Subcutaneous abdominal adipose tissue (tissue), 5 donors: ENCODE measurements around the gene OR4M1.
"Not testable (repeated sequence)": the region's sequence is repeated elsewhere in the genome, so short reads cannot be mapped to it uniquely, and the experiment has no call there.

Experiments used
- H3K27ac ChIP-seq: one replicate; pipeline ENCODE4 v1.7.0; 2013; ENCODE audit warnings: low read depth, mild to moderate bottlenecking, inconsistent platforms, low read length, moderate library complexity
- H3K27me3 ChIP-seq, 5 donors: one replicate each; pipeline ENCODE4 v1.7.0; 2013; ENCODE audit warnings: low read length in 5 of 5, inconsistent platforms in 1 of 5; ENCODE audit not compliant: control insufficient read depth in 5 of 5, insufficient read depth in 4 of 5
- H3K36me3 ChIP-seq, 5 donors: one replicate each; pipeline ENCODE4 v1.7.0; 2013; ENCODE audit warnings: low read length in 5 of 5; ENCODE audit not compliant: control insufficient read depth in 5 of 5, insufficient read depth in 5 of 5
- H3K4me1 ChIP-seq, 5 donors: one replicate each; pipeline ENCODE4 v1.7.0; 2013; ENCODE audit warnings: low read length in 5 of 5, mild to moderate bottlenecking in 3 of 5, moderate library complexity in 1 of 5; ENCODE audit not compliant: control insufficient read depth in 5 of 5, insufficient read depth in 5 of 5
- H3K4me3 ChIP-seq, 5 donors: one replicate each; pipeline ENCODE4 v1.7.0; 2013; ENCODE audit warnings: low read length in 5 of 5, low read depth in 1 of 5
- H3K9ac ChIP-seq, 5 donors: one replicate each; pipeline ENCODE4 v1.7.0; 2013; ENCODE audit warnings: low read length in 5 of 5, mild to moderate bottlenecking in 4 of 5, moderate library complexity in 3 of 5
- H3K9me3 ChIP-seq, 5 donors: one replicate each; pipeline ENCODE4 v1.7.0; 2013; ENCODE audit warnings: low read length in 5 of 5; ENCODE audit not compliant: control insufficient read depth in 5 of 5
- donor health status: healthy.
- donor health status: healthy.
- donor health status: healthy.
- donor health status: healthy.
- donor health status: healthy.

The OR4M1 gene, protein sequence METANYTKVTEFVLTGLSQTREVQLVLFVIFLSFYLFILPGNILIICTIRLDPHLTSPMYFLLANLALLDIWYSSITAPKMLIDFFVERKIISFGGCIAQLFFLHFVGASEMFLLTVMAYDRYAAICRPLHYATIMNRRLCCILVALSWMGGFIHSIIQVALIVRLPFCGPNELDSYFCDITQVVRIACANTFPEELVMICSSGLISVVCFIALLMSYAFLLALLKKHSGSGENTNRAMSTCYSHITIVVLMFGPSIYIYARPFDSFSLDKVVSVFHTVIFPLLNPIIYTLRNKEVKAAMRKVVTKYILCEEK

DNA sequence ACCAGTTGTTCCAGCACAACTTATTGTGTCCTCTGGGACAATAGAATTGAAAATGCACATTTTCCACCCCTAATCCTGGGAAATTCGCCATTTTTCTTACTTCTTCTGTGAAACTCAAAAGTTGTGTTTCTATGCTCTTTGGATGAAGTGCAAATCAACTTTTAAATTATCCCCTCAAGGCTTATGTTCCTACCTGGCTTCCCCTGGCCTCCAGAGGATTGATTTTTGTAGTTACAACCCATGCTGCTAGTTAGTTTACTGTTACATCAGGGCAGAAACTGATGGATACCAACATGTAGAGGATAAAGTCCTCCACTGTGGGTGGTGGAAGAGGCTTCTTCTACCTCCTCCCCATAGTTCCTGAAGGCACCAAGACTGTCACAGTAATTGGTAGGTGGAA is at the start of gene OR4M1:
Gene OR4M1 (plus strand): TSS at position 301 of the 400 bp plus-strand sequence. CDS start 6,819 bp downstream, outside the sequence.
- H3K9me3 ChIP-seq: peaks cover 2 to 12% (median 6%) of the 10 kb centered on the region in 5 donors
- not testable (repeated sequence) for H3K4me3 ChIP-seq, H3K9ac ChIP-seq, H3K27ac ChIP-seq, H3K36me3 ChIP-seq, H3K4me1 ChIP-seq, H3K27me3 ChIP-seq

DNA sequence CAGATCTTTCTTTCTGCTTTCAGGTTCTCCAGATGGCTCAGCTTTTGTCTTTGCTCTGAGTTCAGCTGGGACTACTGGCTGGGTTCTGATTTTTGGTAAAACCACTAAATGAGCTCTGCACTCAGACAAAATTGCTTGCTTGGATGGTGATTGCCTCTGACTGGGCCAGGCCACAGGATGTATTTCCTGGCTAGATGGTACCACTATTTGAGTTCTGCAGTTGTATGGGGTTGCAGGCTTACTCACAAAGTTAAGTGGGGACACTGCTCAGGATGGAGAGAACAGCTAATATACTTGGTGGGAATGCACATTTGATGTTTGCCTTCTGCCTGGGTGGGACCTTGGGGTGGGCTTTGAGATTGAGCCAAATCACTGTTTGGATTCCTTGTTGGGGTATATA is 43.9 kb upstream of the OR4M1 start:
- H3K27me3 ChIP-seq: no peaks in the 10 kb centered on the region
- H3K9ac ChIP-seq: no peak overlapping the region
- no peak overlapping the region for H3K4me3 ChIP-seq
- no peaks in the 10 kb centered on the region for H3K36me3 ChIP-seq
- H3K27ac ChIP-seq: no peak overlapping the region
- H3K4me1 ChIP-seq: no peaks in the 10 kb centered on the region
- H3K9me3 ChIP-seq: peaks cover 2 to 28% (median 10%) of the 10 kb centered on the region in 5 donors

DNA sequence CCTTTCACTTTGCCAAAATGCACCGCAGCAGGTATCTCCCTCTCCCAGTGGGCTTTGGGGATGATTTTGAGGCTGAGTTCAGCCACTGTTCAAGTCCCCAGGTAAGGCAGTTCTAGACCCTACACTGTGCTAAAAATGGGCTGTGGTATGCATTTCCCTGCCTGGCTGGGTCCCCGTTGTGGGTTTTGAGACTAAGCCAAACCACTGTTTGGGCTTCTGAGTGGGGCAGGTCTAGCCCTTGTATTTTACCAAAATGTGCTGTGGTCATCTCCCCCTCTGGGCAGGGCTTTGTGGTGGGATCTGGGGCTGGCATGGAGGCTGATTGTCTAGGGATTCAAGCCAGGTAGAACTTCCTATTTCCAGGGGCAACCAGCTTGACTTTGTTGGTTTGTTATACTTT is 43.5 kb upstream of the OR4M1 start:
- no peaks in the 10 kb centered on the region for H3K4me1 ChIP-seq
- no peaks in the 10 kb centered on the region for H3K36me3 ChIP-seq
- H3K9ac ChIP-seq: no peak overlapping the region
- no peak overlapping the region for H3K27ac ChIP-seq
- no peak overlapping the region for H3K4me3 ChIP-seq
- H3K27me3 ChIP-seq: no peaks in the 10 kb centered on the region
- H3K9me3 ChIP-seq: peaks cover 2 to 28% (median 10%) of the 10 kb centered on the region in 5 donors

DNA sequence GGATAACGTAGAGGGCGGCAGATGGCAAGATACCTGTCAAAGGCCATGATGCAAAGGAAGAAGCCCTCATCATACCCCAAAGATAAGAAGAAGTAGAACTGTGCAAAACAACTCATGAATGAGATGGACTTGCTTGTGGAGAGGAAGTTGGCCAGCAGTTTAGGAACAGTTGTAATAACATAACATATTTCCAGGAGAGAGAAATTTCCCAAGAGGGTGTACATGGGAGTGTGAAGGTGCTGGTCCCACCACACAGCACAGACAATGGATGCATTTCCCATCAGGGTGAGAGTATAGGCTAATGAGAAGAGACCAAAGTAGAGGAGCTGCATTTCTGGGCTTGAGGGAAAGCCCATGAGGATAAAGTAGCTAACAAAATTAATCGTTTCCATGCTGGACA is 39.4 kb upstream of the OR4M1 start:
- not testable (repeated sequence) for H3K4me1 ChIP-seq, H3K4me3 ChIP-seq, H3K9ac ChIP-seq, H3K27me3 ChIP-seq, H3K27ac ChIP-seq, H3K36me3 ChIP-seq
- H3K9me3 ChIP-seq: peaks cover 2 to 13% (median 8%) of the 10 kb centered on the region in 5 donors

DNA sequence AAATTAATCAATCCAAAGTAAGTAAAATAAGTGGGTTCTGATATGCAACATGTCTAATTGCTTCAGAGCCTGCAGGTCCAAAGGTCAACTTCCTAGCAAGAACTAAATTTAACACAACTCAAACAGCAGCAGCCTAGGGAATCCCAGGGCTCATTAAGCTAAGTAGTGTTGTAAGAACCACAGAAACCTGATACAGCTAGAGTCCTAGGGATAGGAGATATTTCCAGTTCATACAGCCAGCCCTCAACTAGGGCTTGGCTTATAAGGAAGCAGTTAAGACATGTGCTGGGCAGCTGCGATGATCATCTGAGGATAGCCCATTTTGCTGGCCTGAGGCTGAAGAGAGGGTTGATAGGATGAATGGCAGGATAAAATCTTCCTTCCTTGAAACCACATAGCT is 30.0 kb upstream of the OR4M1 start, which contains the start of gene OR4Q3:
Gene OR4Q3 (plus strand): TSS at position 316 of the 400 bp plus-strand sequence.
- Histone ChIP-seq H3K27me3 (no peaks in the 10 kb centered on the region), H3K4me1 (no peaks in the 10 kb centered on the region), H3K27ac (no peak within 1 kb of the TSS), H3K9ac (no peak within 1 kb of the TSS), H3K9me3 (no peaks in the 10 kb centered on the region), H3K4me3 (no peak within 1 kb of the TSS), H3K36me3 (no peaks in the 10 kb centered on the region)

DNA sequence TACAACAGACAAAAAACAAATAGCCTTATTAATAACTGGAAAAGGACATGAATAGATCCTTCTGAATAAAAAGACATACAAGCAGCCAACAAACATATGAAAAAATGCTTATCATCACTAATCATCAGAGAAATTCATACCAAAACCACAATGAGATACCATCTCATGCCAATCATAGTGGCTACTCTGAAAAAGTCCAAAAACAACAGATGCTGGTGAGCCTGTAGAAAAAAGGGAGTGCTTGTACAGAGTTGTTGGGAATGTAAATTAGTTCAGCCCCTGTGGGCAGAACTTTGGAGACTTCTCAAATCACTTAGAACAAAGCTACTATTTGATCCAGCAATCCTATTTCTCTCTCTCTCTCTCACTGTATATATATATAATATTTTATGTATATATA is 21.0 kb upstream of the OR4M1 start:
- H3K9me3 ChIP-seq, H3K27ac ChIP-seq, H3K4me1 ChIP-seq, H3K9ac ChIP-seq, H3K27me3 ChIP-seq, H3K36me3 ChIP-seq, H3K4me3 ChIP-seq: not testable (repeated sequence)

DNA sequence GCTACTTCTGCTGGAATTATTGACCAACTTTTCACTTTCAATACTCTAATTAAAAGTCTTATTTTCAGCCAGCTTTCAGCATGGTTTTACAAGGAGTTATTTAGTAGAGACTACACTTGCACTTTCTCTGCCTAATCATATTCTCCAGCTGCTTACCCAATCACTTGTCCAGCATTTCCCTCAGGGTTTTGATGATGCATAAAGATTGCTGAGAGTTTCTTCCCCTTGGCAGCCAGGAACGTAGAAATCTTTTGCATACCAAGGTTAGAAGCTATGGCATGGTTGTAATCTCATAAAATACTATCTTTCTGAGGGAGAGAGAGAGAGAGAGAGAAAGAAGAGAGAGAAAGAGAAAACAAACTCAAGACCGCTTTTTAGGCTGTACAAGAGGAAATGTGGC is 19.1 kb upstream of the OR4M1 start:
- Histone ChIP-seq H3K9me3 (no peaks in the 10 kb centered on the region), H3K9ac (no peak overlapping the region), H3K27me3 (no peaks in the 10 kb centered on the region), H3K36me3 (no peaks in the 10 kb centered on the region), H3K27ac (no peak overlapping the region), H3K4me3 (no peak overlapping the region), H3K4me1 (peaks cover 0 to 6% (median 0%) of the 10 kb centered on the region in 5 donors)

DNA sequence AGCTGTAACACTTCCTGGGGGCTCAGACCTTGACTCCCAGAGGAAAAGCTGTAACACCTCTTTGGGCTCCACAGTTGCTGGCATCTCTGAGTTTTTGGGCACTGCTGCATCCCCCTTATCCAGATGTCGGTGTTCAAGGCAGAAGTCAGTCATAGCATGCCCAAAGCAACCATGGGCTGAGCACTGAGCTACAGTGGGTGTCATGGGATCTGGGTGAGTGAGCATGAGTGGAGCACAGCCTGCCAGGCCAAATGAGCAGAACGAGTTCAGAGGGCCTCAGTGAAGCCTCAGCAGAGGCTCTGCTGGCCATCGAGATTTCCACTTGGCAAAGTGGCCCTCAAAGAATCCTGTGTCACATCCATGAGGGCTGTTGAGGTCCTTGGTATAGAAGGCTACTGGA is 1.8 kb upstream of the OR4M1 start:
- not testable (repeated sequence) for H3K36me3 ChIP-seq, H3K4me1 ChIP-seq, H3K9ac ChIP-seq, H3K27me3 ChIP-seq, H3K27ac ChIP-seq
- Histone ChIP-seq H3K9me3 (peaks cover 2 to 12% (median 6%) of the 10 kb centered on the region in 5 donors), H3K4me3 (peak overlapping the region in 1 of 5 donors; percentile 5)

DNA sequence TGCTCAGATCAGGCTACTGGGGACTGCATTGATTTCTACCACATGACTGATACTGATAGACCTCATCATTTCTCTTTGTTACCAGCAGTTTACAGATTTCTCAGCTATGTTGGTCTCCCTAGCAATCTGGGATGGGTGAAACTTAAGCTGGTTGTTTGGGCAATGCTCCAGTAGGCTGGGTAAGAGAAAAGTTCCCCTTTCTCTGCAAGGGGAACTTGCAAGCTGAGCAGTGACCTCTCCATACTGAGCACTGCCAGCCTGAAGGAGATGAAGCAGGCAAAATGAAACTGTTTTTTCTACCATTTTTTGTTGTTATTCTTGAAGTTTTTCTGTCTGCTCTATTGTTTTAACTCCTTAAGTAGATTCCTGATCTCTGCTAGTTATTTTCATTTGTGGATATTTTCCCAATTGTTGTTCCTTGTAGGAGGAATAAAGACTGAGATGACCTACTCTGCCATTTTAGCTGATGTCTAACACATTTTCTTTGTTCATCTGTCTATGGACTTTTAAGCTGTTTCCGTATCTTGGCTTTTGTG is 1.3 kb upstream of the OR4M1 start:
- Histone ChIP-seq H3K4me3 (no peak overlapping the region), H3K27me3 (peaks cover 0 to 3% (median 0%) of the 10 kb centered on the region in 5 donors)

DNA sequence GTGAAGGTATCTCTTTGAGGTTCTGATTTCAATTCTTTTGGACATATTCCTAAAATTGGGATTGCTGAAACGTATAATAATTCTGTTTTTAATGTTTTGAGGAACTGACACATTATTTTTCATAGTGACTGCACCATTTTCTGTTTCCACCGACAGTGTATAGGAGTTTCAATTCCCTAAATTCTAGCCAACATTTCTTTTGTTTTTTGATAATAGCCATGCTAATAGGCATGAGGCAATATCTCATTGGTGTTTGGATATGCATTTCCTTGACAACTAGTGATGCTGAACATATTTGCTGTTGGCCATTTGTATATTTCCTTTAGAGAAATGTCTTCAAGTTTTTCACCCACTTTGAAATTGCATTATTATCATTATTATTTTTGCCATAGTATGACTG is 850 bp upstream of the OR4M1 start:
- not testable (repeated sequence) for H3K27ac ChIP-seq, H3K9ac ChIP-seq, H3K36me3 ChIP-seq, H3K4me3 ChIP-seq, H3K4me1 ChIP-seq, H3K27me3 ChIP-seq
- peaks cover 2 to 12% (median 6%) of the 10 kb centered on the region in 5 donors for H3K9me3 ChIP-seq

More for the DNA sequence above, 1.3 kb upstream of the OR4M1 start:
- Histone ChIP-seq H3K4me1 (no peaks in the 10 kb centered on the region), H3K36me3 (no peaks in the 10 kb centered on the region), H3K9me3 (peaks cover 2 to 12% (median 6%) of the 10 kb centered on the region in 5 donors), H3K27ac (no peak overlapping the region), H3K9ac (no peak overlapping the region)
